BLaER1 (cell line): ENCODE data around the gene SLC4A2.
"Not testable (repeated sequence)": the region's sequence is repeated elsewhere in the genome, so short reads cannot be mapped to it uniquely, and the experiment has no call there.

Source experiments
- H3K27ac ChIP-seq: shearing (Covaris generic); formaldehyde crosslinking; 2 replicates; pipeline ENCODE4 v1.8.1; 2022
- H3K27me3 ChIP-seq: shearing (Covaris generic); formaldehyde crosslinking; 2 replicates; pipeline ENCODE4 v1.8.1; 2022
- H3K36me3 ChIP-seq: shearing (Covaris generic); formaldehyde crosslinking; 2 replicates; pipeline ENCODE4 v1.8.1; 2022
- H3K4me1 ChIP-seq: shearing (Covaris generic); formaldehyde crosslinking; 2 replicates; pipeline ENCODE4 v1.8.1; 2022
- H3K4me2 ChIP-seq: shearing (Covaris generic); formaldehyde crosslinking; 2 replicates; pipeline ENCODE4 v1.8.1; 2022
- H3K4me3 ChIP-seq: shearing (Covaris generic); formaldehyde crosslinking; 2 replicates; pipeline ENCODE4 v1.8.1; 2022
- H3K9ac ChIP-seq: shearing (Covaris generic); formaldehyde crosslinking; 2 replicates; pipeline ENCODE4 v1.8.1; 2022
- H3K9me3 ChIP-seq: shearing (Covaris generic); formaldehyde crosslinking; 2 replicates; pipeline ENCODE4 v1.8.1; 2022
- H4K20me1 ChIP-seq: shearing (Covaris generic); formaldehyde crosslinking; 2 replicates; pipeline ENCODE4 v1.8.1; 2022
- Cebpa-rat ChIP-seq: shearing (Covaris generic); IDR thresholded peaks from 2 replicates; pipeline ENCODE4 v1.8.1; 2022

The SLC4A2 gene

DNA sequence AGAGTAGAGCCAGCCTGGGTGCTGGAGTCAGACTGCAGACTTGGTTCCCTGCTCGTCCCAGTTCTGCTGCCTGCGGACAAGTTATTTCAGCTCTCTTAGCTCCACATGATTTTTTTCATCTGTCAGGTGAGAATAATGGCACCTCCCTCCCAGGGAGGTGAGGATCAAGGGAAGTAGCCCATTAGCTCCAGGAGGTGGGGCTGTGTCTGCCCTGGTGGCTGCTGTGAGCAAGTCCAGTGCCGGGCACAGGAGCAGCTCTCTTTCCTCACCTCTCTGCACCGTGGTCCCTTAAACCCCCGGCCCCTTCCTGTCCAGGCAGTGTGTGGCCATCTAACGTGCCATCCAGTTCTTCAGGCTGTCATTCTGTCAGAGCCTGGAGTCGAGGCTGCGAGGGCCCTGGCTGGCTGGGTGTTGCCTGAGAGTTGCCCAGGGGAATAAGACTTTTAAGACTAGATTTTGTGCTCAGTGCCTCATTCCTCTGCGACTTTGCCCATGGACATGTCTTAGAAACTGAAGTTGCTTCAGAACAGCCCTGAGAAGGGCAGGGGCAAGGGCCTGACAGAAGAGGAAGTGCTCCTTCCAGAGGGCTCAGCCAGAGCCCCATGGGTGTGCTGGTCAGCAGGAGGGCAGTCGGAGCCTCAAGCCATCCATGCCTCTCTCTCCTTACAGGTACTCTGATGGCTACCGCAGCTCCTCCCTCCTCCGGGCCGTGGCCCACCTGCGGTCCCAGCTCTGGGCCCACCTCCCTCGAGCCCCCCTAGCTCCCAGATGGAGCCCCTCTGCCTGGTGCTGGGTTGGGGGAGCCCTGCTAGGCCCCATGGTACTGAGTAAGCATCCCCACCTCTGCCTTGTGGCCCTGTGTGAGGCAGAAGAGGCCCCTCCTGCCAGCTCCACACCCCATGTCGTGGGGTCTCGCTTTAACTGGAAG, 26.2 kb upstream of the SLC4A2 start:
- Histone ChIP-seq H3K36me3 (peaks cover 51% of the 10 kb centered on the region), H3K27me3 (no peaks in the 10 kb centered on the region), H3K4me3 (no peak overlapping the region), H3K4me1 (peaks cover 20% of the 10 kb centered on the region), H4K20me1 (0 out of 2 replicates have a peak, but pooled peaks cover 7% of the 10 kb centered on the region), H3K27ac (no peak overlapping the region), H3K4me2 (no peak overlapping the region), H3K9ac (0 out of 2 replicates have a peak overlapping the region, but pooled peaks have one; percentile 6), H3K9me3 (no peaks in the 10 kb centered on the region)
- no peak for TF ChIP-seq Cebpa-rat

GRCh38 chr7:151033864-151034249, 25.5 kb upstream of the SLC4A2 start:
- Histone ChIP-seq H3K27me3 (no peaks in the 10 kb centered on the region), H3K4me2 (no peak overlapping the region), H3K9me3 (no peaks in the 10 kb centered on the region), H3K36me3 (peaks cover 51% of the 10 kb centered on the region), H3K27ac (no peak overlapping the region), H3K9ac (no peak overlapping the region), H3K4me1 (peaks cover 26% of the 10 kb centered on the region), H4K20me1 (0 out of 2 replicates have a peak, but pooled peaks cover 7% of the 10 kb centered on the region), H3K4me3 (no peak overlapping the region)
- TF ChIP-seq Cebpa-rat = no peak

DNA sequence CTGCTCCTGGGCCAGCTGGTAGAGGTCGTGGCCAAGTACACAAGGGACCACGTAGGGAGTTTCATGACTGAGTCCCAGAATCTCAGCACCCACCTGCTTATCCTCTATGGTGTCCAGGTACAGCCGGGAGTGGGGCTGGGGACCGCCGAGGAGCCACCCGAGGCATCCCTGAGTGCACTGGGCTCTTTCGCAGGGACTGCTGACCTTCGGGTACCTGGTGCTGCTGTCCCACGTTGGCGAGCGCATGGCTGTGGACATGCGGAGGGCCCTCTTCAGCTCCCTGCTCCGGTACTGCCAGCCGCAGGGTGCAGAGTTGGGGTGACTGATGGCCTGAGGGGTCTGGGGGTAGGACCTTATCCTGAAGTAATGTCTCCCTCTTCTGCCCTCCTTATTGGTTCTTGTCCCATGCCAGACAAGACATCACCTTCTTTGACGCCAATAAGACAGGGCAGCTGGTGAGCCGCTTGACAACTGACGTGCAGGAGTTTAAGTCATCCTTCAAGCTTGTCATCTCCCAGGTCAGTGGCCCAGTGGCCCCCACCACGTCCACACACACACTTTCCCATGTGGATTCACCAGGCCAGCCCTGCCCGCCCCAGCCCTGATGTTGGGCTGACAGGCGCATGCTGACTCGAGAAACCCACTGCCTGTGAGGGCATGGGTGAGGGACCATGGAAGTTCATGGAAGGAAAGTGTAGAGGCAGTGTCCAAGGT, 24.9 kb upstream of the SLC4A2 start:
- Histone ChIP-seq H3K4me2 (no peak overlapping the region), H3K9me3 (no peaks in the 10 kb centered on the region), H3K9ac (no peak overlapping the region), H3K36me3 (peaks cover 51% of the 10 kb centered on the region), H4K20me1 (peaks cover 9% of the 10 kb centered on the region), H3K27ac (no peak overlapping the region), H3K4me3 (no peak overlapping the region), H3K4me1 (peaks cover 26% of the 10 kb centered on the region), H3K27me3 (no peaks in the 10 kb centered on the region)
- TF ChIP-seq Cebpa-rat = no peak

DNA sequence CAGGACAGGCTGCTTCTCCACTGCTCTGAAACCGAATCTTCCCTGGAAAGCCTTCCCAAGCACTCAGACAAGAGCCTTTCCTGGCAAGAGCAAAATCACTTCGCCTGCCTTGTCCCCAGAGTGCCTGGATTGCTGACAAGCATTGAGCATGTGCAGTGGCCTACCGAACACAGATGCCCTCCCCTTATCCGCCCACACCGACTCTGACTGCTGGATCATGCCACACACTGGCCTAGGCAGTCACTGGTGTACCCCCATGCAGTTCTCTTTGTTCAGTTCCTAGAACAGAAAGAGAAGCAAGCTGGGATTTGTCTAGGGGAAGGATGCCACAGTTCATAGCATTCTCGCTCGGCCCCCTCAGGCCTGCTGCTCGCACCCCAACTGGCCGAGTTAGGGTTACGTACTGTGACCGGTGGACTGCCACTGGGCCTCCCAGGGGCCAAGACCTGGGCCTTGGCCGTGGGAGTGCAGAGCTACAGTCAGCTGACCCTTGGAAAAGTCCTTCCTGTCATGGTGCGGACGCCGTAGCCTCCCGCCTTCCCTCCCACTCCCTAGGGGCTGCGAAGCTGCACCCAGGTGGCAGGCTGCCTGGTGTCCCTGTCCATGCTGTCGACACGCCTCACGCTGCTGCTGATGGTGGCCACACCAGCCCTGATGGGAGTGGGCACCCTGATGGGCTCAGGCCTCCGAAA, 24.2 kb upstream of the SLC4A2 start:
- no peak overlapping the region for H3K27ac ChIP-seq
- H3K4me3 ChIP-seq = no peak overlapping the region
- H3K9ac ChIP-seq = no peak overlapping the region
- peaks cover 51% of the 10 kb centered on the region for H3K36me3 ChIP-seq
- H3K4me1 ChIP-seq = peaks cover 26% of the 10 kb centered on the region
- H3K9me3 ChIP-seq = no peaks in the 10 kb centered on the region
- H3K4me2 ChIP-seq = no peak overlapping the region
- H4K20me1 ChIP-seq = peaks cover 16% of the 10 kb centered on the region
- no peaks in the 10 kb centered on the region for H3K27me3 ChIP-seq
- TF ChIP-seq Cebpa-rat = no peak

GRCh38 chr7:151035902-151036301, 23.5 kb upstream of the SLC4A2 start:
- Histone ChIP-seq H3K36me3 (peaks cover 51% of the 10 kb centered on the region), H3K4me1 (peaks cover 33% of the 10 kb centered on the region), H4K20me1 (peaks cover 22% of the 10 kb centered on the region), H3K9me3 (no peaks in the 10 kb centered on the region), H3K4me3 (no peak overlapping the region), H3K9ac (no peak overlapping the region), H3K27ac (no peak overlapping the region), H3K4me2 (no peak overlapping the region), H3K27me3 (no peaks in the 10 kb centered on the region)
- TF ChIP-seq Cebpa-rat = no peak

GRCh38 chr7:151038951-151039849, 20.2 kb upstream of the SLC4A2 start:
- Histone ChIP-seq H3K4me1 (peaks cover 33% of the 10 kb centered on the region), H3K9ac (peak overlapping the region; percentile 57; the same call in 1 of the 2 replicates), H3K4me2 (peak overlapping the region; percentile 83), H3K9me3 (no peaks in the 10 kb centered on the region), H3K36me3 (peaks cover 40% of the 10 kb centered on the region), H3K27me3 (no peaks in the 10 kb centered on the region), H3K27ac (peak overlapping the region; percentile 75), H3K4me3 (no peak overlapping the region), H4K20me1 (peaks cover 16% of the 10 kb centered on the region)
- no peak for TF ChIP-seq Cebpa-rat

GRCh38 chr7:151039850-151040548, 19.4 kb upstream of the SLC4A2 start:
- no peak overlapping the region for H3K4me3 ChIP-seq
- no peaks in the 10 kb centered on the region for H3K9me3 ChIP-seq
- H3K4me1 ChIP-seq = peaks cover 33% of the 10 kb centered on the region
- peak overlapping the region; percentile 57; the same call in 1 of the 2 replicates for H3K27ac ChIP-seq
- peak overlapping the region; percentile 83 for H3K4me2 ChIP-seq
- TF ChIP-seq Cebpa-rat = no peak
- H3K27me3 ChIP-seq = no peaks in the 10 kb centered on the region
- H4K20me1 ChIP-seq = peaks cover 16% of the 10 kb centered on the region
- H3K36me3 ChIP-seq = peaks cover 34% of the 10 kb centered on the region
- H3K9ac ChIP-seq = 0 out of 2 replicates have a peak overlapping the region, but pooled peaks have one; percentile 17

GRCh38 chr7:151040616-151041375, 18.6 kb upstream of the SLC4A2 start:
- peak overlapping the region; percentile 83 for H3K4me2 ChIP-seq
- H4K20me1 ChIP-seq = peaks cover 16% of the 10 kb centered on the region
- TF ChIP-seq Cebpa-rat = no peak

DNA sequence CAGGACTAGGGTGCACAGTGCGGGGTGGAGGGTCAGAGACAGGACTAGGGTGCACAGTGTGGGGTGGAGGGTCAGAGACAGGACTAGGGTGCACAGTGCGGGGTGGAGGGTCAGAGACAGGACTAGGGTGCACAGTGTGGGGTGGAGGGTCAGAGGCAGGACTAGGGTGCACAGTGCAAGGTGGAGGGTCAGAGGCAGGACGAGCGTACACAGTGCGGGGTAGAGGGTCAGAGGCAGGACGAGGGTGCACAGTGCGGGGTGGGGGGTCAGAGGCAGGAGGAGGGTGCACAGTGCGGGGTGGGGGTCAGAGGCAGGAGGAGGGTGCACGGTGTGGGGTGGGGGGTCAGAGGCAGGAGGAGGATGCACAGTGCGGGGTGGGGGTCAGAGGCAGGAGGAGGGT, 15.9 kb upstream of the SLC4A2 start:
- H3K4me3 ChIP-seq = not testable (repeated sequence)
- H3K4me1 ChIP-seq = peaks cover 25% of the 10 kb centered on the region

More at GRCh38 chr7:151040616-151041375, 18.6 kb upstream of the SLC4A2 start:
- Histone ChIP-seq H3K9me3 (no peaks in the 10 kb centered on the region), H3K9ac (no peak overlapping the region), H3K4me3 (no peak overlapping the region), H3K27me3 (no peaks in the 10 kb centered on the region), H3K4me1 (peaks cover 33% of the 10 kb centered on the region), H3K27ac (0 out of 2 replicates have a peak overlapping the region, but pooled peaks have one; percentile 57), H3K36me3 (peaks cover 32% of the 10 kb centered on the region)

More for the DNA sequence above, 15.9 kb upstream of the SLC4A2 start:
- not testable (repeated sequence) for H3K27ac ChIP-seq, H3K9me3 ChIP-seq, H3K27me3 ChIP-seq, H3K4me2 ChIP-seq, H3K9ac ChIP-seq
- Histone ChIP-seq H3K36me3 (peaks cover 15% of the 10 kb centered on the region; the same call in 1 of the 2 replicates), H4K20me1 (peaks cover 16% of the 10 kb centered on the region)
